GM19351 (cell line): ENCODE results near the gene CXorf58.
"Not testable (repeated sequence)": the region's sequence is repeated elsewhere in the genome, so short reads cannot be mapped to it uniquely, and the experiment has no call there.

ENCODE experiments used
- ATAC-seq: cut with Tn5 transposase; IDR thresholded peaks from one replicate; pipeline ENCODE4 v1.9.1; 2021; ENCODE audit warnings: mild to moderate bottlenecking, moderate library complexity; ENCODE audit not compliant: unreplicated experiment

CXorf58 gene

GRCh38 chrX:23907498-23908218 lies at the start of gene CXorf58, which contains the start of gene APOO:
TSS of gene CXorf58 (plus strand) at chrX:23908006. CDS start at chrX:23910303, 2,297 bp downstream.
TSS of gene APOO (minus strand) at chrX:23907938. CDS start at chrX:23907702, 236 bp downstream.
- ATAC-seq = peak; percentile 81

GRCh38 chrX:23859238-23859637 lies 48.6 kb upstream of the CXorf58 start:
- not testable (repeated sequence) for ATAC-seq

DNA sequence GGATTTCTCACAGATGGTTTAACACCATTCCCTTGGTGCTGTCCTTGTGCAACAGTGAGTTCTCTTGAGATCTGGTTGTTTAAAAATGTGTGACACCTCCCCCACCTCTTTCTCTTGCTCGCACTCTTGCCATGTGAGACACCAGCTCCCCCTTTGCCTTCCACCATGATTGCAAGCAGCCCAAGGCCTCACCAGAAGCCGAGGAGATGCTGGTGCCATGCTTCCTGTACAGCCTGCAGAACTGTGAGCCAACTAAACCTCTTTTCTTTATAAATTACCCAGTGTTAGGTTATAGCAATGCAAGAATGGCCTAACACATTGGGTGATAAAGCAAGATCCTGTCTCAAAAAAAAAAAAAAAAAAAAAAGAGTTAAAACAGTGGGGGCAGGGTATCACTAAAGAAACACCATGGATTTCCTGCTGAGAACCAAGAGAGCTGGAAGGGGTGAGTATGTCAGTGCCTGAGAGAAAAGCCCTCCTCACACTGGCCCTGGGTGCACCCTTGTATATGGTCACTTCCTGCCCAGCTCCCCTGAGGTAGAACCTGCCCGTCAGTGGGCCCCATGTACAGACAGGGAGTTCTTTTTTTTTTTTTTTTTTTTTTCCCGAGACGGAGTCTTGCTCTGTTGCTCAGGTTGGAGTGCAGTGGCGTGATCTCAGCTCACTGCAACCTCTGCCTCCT lies 46.5 kb upstream of the CXorf58 start:
- ATAC-seq = no peak

DNA sequence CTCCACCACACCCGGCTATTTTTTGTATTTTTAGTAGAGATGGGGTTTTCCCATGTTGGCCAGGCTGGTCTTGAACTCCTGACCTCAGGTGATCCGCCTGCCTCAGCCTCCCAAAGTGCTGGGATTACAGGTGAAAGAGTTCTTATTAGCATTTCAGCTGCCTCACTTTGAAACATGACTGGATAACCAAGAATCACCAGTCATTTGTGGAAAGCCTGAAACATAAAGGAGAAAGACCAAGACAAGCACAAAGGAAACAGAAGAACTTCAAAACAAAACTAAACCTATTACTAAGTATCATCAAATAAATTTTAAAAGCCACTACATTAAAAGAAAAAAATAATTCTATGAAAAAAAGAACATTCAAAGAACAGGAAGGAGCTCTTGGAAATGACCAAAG lies 45.9 kb upstream of the CXorf58 start:
- ATAC-seq = not testable (repeated sequence)

DNA sequence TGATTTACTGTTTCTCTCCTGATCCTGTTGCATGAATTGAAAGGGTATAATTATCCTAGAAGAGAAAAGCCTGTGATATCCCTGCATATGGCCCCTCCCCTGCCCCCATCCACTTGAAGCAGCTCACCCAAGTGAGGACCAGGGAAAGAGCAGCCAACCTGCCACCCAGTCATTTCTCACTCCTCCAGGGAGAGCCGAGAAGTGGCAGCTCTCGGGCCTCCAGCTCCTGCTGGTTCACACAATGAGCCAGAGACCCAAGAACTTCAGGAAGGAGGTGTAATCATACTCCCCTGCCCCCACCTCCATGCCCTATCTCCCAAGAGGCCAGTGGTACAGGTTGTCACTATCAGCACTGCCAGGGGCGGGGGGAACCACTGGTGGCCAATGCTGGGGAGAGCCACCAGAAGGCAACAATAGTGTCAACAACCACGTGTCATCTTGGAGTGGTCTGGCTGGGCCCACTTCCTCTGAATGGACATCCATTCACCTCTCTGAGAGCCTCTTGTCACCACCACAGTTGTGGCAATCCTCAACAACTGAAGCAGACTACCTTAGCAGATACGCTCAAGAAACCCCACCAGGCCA lies 43.0 kb upstream of the CXorf58 start:
- ATAC-seq = no peak

- no peak for ATAC-seq
These were observed 37.8 kb upstream of the CXorf58 start for GRCh38 chrX:23870041-23870440.

DNA sequence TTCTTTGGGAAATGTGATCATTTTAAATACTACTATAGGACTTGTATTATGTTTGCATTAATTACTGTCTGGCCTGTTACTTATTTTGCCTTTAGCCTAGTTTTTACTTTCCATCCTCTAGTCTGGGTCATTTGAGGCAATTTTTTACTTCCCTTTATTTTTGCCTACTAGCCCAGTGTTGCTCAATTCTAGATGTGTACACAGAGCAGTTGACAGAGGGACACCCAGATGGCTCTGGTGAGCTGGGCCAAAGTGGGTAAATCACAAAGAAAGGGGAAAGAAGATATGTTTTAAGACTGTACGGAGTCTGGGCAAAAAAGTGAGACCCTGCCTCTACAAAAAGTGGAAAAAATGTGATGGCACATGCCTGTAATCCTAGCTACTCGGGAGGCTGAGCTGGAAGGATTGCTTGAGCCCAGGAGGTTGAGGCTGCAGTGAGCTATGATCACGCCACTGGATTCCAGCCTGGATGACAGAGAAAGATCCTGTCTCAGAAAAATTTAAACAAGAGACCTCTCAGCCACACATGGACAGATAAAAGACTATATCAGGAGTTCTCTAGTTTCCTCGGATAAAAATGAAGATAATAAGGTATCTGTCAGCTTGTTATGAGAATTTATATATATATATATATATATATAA lies 35.8 kb upstream of the CXorf58 start:
- ATAC-seq = no peak

DNA sequence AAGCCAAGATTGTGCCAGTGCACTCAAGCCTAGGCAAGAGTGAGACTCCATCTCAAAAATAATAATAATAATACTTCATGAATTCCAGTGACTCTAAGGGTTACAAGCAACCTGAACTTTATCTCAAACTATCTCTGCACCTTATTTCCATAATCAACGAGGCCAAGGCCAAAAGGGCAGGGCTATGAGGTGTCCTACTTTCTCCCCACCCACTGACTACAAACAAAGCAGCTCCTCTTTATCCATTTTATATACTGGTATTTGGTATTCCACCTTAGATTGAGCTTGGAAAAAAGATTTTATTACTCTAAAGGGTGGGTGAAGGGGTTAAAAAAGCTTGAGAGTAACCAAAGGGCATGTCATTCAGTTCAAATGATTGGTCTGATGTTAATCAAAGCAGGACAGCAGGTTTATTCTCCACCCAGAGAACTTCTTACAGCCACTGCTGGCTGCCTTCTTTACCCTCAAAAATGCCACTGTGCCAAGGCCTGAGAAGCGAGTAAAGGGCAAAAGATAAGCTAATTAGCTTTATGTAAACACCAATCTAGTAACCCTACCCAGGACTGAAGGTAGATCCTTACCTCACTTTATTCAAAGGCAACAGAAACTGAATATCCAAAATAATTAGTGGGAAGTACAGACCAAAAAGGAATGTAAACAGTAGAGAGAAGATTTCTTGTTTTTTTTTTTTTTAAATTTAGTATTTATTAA lies 28.3 kb upstream of the CXorf58 start:
- no peak for ATAC-seq

DNA sequence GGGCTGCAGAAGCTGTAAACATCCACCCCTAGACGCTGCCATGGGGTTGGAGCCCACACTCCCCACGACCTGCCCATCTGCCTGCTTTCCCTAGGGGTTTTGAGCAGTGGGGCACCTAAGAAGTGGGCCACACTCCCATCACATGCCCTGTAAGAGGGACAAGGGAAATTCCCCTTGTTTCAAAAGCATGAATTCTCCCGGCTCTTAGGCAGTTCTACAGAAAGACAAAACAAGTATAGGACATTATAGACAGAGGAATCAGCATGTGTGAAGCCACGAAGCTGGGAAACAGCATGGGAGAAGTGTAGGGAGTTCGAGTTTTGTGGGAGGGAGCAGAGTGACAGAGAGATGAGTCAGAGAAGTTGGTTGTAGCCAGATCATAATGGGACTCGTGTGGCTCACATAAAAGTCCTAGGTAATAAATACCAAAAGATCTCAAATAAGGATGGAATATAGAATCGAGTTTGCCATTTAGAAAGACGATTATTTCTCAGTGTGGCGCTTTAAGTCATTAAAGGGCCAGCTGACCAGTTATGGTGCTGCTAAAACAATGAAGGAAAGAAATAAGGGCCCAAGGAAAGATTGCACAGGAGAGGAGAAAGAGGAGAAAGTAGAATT lies 24.0 kb upstream of the CXorf58 start:
- ATAC-seq = no peak

DNA sequence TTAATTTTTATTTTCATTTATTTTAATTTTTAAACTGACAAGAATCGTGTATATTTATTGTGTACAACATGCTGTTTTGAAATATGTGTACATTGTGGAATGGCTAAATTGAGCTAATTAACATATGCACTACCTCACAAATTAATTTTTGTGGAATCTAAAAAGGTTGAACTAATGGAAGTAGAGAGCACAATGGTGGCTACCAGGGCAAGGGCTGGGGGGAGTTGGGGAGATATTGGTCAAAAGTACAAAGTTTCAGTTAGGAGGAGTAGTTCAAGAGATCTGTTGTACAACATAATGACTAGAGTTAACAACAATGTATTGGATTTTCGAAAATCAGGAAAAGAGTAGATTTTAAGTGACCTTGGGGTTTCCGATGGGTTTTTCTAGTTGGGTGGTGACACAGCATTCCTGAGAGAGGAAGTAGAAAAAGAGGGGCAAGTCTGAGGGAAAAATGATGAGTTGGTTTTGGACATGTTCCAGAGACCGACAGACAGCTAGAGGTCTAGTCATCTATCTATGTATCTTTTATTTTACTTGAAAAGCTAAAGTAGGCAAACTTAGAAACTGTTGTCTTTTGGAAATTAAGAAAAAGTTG lies 23.3 kb upstream of the CXorf58 start:
- no peak for ATAC-seq

GRCh38 chrX:23885803-23886202 lies 22.0 kb upstream of the CXorf58 start:
- ATAC-seq = no peak

GRCh38 chrX:23887451-23887850 lies 20.4 kb upstream of the CXorf58 start:
- no peak for ATAC-seq

DNA sequence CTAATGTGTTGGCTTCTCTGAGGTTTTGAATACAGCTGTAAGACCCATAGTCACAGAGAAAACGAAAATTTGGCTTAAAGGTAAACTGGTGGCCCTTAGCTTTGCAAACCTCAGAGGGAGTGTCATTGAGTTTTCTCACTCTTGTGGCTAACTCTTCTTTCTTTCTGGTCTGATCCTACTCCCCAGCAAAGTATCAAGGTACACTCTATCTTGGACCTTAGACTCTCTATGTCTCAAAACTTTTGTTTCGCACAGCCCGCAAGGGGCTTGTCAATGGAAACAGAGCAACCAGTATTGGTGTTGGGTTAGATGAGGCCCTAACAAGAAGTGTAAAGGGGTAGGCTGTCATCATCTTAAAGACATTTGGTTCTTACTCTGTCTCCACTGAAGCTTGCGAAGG lies 19.9 kb upstream of the CXorf58 start:
- ATAC-seq = no peak

DNA sequence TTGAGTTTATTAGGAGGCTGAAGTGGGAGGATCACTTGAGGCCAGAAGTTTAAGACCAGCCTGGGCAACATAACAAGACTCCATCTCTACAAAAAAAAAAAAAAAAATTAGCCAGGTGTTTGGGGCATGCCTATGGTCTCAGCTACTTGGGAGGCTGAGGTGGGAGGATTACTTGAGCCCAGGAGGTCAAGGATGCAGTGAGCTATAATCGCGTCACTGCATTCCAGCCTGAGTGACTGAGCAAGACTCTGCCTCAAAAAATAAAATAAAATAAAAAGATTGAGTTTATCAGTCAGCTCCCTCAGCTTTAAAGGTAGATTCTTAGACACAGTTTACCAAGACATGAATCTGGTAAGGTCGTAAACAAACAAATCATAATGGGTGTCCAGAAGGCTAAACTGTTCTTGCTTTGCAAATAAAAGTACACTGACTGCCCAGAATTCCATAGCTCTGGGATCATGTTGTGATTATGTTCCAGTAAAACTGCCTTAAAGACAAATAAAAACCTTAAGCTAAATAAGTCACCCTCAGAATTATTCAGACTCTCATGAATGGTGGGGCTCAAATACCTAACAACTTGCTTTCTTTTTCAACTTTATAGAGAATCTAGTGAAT lies 18.8 kb upstream of the CXorf58 start:
- no peak for ATAC-seq

- no peak for ATAC-seq
These were observed 16.9 kb upstream of the CXorf58 start for GRCh38 chrX:23890933-23891332.

GRCh38 chrX:23894993-23895392 lies 12.8 kb upstream of the CXorf58 start:
- ATAC-seq = not testable (repeated sequence)

DNA sequence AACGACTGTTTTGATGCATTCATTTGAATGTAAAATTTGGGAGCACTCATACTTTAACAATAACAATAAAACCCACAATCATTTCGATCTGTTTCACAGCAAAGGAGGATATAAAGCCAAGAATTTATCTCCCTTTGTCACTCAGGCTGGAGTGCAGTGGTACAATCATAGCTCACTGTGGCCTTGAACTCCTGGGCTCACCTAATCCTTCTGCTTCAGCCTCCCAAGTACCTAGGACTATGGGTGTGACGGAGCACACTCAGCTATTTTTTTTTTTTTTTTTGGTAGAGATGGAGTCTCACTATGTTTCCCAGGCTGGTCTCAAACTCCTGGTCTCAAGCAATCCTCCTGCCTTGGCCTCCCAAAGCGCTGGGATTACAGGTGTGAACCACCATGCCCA lies 11.3 kb upstream of the CXorf58 start:
- ATAC-seq = not testable (repeated sequence)

GRCh38 chrX:23896981-23897380 lies 10.8 kb upstream of the CXorf58 start:
- ATAC-seq = no peak

GRCh38 chrX:23898412-23898959 lies 9.3 kb upstream of the CXorf58 start:
- no peak for ATAC-seq
